Body of pancreas (tissue), 4 donors: ENCODE measurements around the gene ADCY6.

Source experiments
- POLR2A ChIP-seq, 3 donors: fragments of 450-650 bp; IDR thresholded peaks; one replicate each; pipeline ENCODE4 v1.6.1; 2016; ENCODE audit warnings: antibody characterized with exemption in 3 of 3, mild to moderate bottlenecking in 2 of 3
- TF ChIP-seq, protein P1 (sequence below), 7 experiments: fragments of 450-650 bp in 4 of 7; fragments of 200-600 bp in 3 of 7; sonication (generic) in 3 of 7; IDR thresholded peaks; one replicate each; pipeline ENCODE4 v1.5.1; 2016 to 2019; ENCODE audit warnings: antibody characterized with exemption in 7 of 7

DNA sequence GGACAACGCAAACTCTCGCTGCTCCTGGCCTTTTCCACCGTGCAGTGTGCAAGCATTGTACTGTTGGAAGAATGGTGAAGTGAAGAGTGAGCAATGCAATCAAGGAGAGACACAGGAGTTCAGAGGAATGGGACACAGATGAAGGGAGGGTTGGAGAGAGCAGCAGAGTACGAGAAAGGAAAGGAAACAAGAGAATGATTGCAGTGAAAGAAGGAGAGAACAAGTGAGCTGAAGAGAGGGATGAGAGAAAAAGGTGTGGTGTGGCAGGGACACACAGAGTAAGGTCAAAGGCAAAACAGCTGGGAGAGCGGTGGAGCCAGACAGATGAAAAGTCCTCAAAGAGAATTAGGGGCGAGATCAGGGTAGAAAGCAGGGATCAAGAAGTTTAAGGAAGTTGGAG is 42.4 kb upstream of the ADCY6 start:
- TF ChIP-seq, protein P1, sequence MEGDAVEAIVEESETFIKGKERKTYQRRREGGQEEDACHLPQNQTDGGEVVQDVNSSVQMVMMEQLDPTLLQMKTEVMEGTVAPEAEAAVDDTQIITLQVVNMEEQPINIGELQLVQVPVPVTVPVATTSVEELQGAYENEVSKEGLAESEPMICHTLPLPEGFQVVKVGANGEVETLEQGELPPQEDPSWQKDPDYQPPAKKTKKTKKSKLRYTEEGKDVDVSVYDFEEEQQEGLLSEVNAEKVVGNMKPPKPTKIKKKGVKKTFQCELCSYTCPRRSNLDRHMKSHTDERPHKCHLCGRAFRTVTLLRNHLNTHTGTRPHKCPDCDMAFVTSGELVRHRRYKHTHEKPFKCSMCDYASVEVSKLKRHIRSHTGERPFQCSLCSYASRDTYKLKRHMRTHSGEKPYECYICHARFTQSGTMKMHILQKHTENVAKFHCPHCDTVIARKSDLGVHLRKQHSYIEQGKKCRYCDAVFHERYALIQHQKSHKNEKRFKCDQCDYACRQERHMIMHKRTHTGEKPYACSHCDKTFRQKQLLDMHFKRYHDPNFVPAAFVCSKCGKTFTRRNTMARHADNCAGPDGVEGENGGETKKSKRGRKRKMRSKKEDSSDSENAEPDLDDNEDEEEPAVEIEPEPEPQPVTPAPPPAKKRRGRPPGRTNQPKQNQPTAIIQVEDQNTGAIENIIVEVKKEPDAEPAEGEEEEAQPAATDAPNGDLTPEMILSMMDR (IDR thresholded peaks at IDR 0.05): no peak
- TF ChIP-seq POLR2A (IDR thresholded peaks at IDR 0.05): no peak
